Middle frontal gyrus (tissue), 1 donor: ENCODE data around the gene NUP93.
"Not testable (repeated sequence)": the region's sequence is repeated elsewhere in the genome, so short reads cannot be mapped to it uniquely, and the experiment has no call there.

Source experiments
- DNase-seq: peaks from one replicate; pipeline ENCODE4 v3.0.0-alpha.2; 2015; ENCODE audit warnings: low spot score; ENCODE audit errors: extremely low spot score

NUP93 gene

DNA sequence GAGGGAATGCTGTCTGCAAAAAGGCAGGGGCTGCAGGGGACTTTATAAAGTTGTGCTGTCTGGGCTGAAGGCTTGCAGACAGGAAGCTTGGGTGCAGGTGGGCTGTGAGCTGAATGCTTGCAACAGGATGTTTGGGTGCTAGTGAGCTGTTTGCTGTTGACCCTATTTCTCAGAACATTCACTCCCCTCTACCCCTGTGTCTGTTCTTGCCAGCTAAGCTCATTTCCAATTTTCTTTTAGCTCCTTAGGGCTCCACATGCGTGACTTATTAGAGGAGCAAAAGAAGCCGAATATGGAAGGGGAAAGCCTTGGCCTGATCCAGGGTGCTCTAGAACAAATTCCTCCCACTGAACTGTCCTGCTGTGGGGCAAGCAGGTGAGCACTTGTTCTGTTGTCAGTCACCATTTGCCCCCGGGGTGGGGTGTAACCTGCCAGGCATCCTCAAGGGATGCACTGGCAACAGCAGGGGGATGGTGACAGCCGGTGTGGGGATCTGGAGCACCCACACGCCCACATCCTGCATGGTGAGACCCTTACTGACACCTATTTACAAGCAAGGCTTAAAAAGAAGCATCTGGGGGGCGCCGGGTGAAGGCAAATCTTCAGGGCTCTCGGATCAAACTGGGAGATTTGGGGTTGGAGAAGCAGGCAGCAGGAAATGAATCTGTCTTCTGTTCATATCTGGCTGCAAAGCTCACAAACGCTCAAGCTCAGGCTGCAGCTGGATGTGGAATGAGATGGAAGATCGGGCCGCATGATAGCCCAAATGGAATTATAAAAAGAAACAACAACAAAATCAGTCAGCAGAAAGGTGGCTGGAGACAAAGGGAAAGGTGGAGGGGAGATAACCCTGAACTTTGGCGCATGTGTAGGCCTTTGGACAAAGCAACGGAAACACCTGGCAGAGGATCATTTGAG lies 21.1 kb upstream of the NUP93 start:
- no peak for DNase-seq

DNA sequence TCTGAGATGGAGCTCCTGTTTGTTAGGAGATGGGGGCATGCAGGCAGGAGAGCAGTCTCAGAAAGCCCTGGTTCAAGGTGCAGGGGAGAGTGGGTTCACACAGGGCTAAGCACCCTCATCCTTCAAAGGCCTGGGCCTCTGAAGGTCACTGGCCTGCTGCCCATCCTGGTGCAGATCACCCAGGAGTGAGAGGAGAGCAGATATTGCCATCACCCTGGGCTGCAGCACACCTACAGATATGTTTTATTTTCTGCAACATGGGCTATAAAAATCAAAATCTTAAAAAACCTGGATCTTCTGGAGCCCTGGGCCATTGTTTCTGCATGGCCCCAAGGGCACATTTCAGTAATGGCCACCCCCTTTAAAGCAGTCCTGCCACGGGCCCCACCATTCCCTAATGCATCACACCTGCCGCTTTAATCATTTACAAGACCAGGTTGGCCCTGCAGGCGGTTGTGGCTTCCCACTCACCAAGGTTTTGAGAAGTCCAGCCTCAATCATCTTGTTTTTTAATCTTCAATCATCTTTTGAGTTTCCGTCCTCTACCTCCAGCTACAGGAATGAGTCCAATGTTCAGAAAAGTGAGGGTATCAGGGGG lies 20.4 kb upstream of the NUP93 start:
- no peak for DNase-seq

DNA sequence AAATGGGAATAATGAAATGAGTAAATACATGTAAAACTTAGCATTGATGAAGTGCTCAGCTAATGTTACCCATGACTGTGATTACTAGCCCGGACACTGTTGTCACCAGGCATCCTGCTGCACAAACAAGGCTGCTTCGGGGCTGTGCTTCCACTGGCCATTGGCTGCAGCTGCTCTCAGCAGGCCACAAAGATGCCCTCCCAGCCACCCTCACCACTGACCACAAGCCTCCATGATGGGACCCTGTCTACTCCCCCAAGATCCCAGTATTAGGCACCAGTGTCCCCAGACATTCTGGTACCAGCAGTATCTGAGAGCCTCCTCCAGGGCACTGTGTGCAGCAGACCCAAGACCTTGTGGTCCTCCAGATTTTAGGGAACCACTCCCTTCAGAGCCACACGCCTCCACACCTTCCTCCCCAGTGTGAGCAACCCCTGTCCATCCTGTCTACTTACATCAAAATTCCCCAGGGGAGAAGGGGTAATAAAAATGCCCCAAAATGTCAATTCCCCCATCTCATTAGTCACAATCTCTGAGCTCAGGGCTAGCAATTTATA lies 19.7 kb upstream of the NUP93 start:
- no peak for DNase-seq

DNA sequence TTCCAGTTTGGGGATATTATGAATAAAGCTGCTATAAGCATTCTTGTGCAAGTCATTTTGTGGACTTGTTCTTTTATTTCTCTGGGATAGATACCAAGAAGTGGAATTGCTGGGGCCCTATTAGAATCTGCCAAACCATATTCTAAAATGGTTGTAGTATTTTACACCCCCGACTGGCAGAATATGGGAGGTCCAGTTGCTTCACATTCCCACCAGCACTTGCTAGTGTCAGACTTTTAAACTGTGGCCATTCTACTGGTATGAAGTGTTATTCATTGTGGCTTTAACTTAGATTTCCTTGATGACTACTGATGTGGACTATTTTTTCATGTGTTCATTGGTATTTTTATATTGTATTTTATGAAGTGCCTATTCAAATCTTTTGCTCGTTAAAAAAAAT lies 18.1 kb upstream of the NUP93 start:
- no peak for DNase-seq

DNA sequence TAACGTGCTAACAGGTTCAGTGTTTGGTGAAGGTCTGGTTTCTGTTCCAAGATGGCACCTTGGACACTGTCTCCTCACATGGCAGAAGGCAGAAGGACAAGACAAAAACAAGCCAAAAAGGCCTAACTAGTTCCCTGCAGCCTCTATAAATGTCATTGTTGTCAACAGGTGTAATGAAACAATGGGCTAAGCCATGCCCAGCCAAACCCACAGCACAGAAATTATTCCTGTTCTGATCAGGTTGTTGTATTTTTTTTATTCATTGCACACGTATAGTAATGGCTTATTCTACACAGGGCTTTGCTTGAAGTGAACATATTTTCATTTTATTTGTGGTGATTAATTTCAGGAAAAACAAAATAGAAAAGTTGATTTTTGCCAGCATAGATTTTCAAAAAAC lies 16.1 kb upstream of the NUP93 start:
- DNase-seq, result no peak

DNA sequence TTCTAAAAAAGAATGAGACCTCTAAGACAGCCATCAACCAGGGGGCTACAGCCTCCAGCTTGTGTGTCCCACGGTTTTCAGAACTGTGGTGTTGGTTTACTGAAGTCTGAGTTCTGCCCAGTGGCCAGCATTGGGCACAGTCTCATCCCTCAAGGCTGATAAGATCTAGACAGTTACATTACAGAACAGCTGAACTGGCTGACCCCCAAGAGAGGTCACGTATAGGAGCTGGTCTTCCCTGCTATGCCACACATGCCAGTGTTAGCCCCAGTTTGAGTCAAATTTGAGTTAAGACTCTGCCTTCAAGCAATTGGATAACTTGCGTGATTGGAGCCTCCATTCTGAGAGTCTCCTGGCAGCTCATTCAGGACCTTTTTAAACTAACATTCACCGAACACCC lies 14.8 kb upstream of the NUP93 start:
- no peak for DNase-seq

DNA sequence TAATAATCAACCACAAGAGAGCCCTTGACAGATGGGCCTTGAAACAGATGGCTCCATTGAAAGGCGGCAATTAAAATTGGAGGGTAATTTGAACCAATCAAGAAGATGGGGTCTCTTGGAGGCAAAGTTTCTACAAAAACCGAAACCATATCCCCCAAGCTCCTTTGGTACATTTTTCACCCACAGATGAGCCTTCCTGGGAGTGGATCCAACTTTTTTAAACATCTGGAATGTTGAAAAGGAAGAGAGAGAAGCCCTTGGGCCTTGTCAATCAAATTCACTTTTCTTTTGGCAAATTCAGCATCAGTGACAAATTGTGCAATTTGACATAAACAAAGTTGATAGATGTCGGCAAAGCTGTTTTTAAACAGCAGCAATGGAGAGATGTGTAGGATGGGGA lies 13.2 kb upstream of the NUP93 start:
- no peak for DNase-seq

DNA sequence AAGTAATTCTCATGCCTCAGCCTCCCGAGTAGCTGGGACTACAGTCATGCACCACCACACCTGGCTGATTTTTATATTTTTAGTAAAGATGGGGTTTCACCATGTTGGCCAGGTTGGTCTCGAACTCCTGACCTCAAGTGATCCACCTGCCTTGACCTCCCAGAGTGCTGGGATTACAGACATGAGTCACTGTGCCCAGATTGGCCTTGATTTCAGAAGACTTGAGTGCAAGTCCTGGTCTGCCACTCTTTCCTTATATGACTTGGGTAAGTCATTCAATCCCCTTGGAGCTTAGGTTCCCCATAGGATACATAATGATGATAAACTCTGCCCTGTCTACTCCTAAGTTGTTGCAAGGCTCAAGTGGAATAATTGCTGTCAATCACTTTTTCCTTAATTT lies 12.4 kb upstream of the NUP93 start:
- DNase-seq, result not testable (repeated sequence)

DNA sequence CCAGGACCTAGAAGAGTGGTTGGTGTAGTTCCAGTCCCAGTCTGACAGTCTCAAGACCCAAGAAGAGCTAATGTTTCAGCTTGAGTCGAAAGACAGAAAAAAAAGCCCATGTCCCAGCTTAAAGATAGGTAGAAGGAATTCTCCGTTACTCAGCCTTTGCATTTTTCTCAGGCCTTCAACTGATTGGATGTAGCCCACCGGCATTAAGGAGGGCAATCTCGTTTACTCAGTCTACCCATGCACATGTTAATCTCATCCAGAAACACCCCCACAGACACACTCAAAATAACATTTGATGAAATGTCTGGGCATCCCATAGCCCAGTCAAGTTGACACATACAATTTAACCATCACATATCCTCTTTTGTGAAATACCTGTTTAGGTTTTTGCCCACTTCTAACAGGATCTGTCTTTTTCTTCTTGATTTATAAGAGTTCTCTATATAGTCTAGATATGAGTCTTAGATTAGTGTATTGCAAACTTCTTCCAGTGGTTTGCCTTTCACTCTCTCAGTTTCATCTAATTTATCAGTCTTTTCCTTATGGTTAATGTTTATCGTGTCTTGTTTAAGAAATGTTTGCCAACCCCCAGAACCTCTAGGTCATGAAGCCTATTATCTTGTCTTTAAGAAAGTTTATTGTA lies 7.6 kb upstream of the NUP93 start:
- no peak for DNase-seq

DNA sequence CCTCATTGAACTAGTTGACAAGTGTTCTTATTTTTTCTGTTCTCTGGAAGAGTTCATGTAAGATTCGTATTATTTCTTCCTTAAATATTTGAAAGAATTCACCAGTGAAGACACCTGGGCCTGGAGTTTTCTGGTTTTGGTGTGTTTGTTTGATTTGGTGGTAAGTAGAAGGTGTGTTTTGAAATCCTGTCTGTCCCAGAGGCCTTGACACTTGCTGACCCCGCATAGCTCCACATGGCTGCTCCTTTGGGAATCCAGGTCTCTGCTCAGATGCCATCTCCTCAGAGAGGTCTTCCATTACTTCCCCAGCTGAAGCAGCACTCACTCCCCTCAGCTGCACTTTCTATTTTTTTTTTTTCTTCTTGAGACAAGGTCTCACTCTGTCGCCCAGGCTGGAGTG lies 5.7 kb upstream of the NUP93 start:
- DNase-seq, result no peak

DNA sequence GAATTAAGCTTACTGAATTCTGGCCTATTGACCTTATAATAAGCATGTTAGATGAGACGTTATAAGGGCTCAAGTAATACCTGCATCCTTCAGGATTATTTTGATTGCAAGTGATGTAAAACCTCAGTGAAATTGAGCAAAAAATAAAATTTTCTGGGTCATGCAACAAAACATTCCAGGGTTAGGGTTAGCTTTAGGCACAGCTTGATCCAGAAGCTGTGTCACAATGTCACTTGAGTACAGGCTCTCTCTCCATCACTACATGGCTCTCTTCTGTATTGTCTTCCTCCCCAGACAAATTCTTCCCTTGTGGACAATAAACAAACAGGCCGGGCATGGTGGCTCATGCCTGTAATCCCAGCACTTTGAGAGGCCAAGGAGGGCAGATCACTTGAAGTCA lies 3.6 kb upstream of the NUP93 start:
- DNase-seq, result no peak

DNA sequence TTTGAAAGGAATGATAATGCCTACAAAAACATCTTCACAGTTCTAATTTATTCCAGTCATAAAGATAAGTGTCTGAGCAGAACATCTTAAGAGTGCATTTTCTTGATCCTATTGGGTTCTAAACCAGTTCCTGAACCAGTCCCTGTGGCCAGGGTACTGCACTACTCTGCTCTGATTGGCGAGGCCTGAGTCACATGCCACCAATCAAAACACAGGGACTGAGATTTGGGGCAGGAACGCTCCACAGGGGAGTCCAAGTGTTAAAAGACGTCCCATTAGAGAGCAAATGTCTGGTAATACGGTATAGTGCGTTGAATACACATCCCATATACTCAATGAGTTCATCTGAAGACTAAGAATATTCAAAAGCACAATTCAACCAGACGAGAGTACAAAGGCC lies 3.0 kb upstream of the NUP93 start:
- DNase-seq, result no peak

DNA sequence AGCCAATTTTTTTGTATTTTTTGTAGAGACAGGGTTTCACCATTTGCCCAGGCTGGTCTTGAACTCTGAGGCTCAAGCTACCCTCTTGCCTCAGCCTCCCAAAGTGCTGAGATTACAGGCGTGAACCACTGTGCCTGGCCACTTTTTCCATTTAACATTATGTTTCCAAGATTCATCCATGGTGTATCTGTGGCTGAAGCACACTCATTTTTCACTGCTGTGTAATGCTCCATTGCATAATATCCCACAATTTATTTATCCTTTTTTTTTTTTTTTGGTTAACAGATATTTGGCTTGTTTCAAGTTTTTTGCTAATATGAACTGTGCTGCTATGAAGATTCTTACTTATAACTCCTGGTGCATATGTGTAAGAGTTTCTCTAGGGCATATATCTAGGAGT lies 1.9 kb upstream of the NUP93 start:
- DNase-seq, result no peak

DNA sequence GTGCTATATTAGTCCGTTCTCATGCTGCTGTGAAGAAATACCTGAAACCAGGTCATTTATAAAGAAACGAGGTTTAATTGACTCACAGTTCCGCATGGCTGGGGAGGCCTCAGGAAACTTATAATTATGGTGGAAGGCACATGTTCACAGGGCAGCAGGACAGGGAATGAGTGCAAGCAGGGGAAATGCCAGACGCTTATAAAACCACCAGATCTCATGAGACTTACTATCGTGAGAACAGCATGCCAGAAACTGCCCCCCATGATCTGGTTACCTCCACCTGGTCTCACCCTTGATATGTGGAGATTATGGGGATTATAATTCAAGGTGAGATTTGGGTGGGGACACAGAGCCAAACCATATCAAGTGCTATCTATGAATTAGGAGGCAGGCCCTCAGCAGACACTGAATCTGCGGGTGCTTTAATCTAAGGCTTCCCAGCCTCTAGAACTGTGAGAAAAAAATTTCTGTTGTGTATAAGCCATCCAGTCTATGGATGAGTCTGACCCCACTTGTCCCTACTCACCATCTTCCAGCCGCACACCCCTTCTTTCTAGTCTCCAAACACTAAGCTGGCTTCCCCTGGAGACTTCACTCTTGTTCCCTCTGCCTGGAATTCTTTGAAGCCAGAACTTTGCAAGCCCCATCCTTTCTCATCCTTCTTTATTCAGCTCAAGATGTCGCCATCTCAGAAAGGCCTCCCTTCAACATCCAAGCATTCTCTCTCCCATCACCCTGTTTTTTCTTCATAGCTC lies 772 bp upstream of the NUP93 start:
- DNase-seq, result no peak

DNA sequence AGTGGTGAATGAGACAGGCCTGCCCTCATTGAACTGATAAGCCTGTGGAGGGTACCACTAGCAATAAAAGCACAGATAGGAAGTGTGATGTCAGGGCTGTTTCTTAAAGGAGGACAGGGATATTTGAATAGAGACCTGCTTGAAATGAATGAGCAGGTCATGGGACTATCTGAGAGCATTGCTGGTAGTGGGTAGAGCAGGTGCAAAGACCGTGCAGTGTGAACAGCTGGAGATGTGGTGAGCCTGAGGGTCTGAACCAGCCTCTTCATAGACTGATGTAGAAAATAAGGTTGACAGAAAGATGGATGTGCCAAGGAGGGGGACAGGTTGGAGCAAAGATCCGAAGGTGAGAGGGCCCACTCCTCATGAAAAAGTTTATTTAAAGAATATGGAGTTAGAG lies 2.4 kb downstream of the NUP93 start:
- no peak for DNase-seq

DNA sequence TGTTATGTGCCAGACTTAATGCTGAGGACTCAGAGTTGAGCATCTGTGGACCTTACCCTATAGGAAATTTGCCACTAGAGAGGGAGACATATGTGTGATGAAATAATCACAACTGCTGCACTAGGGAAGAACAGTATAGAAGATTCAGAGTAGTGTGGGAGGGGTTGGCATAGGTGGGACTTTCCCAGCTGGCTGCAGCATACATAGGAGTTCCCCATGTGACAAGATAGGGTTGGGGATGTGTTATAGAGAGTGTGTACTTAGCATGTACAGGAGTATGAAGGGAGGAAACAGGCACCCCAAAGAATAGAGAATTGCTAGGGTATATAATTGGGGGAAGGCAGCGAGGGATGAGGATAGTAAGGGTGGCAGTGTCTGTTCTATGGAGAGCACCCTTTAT lies 2.9 kb downstream of the NUP93 start:
- no peak for DNase-seq

DNA sequence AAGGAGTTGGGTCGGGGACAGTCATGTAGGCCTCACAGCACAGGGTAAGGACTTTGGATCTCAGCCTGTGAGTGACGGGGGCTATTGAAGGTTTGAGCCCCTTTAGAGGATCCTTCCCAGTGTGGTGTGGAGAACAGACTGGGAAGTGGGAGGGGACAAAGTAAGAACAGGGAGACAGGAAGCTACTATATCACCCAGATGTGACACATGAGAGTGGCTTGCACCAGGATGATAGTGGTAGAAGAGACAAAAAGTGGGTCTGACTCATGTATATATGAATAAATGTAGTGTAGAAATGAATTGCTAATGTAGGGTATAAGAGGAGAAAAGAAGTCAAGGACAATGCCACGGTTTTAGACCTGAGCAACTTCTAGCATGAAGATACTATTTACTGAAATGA lies 4.5 kb downstream of the NUP93 start:
- no peak for DNase-seq

DNA sequence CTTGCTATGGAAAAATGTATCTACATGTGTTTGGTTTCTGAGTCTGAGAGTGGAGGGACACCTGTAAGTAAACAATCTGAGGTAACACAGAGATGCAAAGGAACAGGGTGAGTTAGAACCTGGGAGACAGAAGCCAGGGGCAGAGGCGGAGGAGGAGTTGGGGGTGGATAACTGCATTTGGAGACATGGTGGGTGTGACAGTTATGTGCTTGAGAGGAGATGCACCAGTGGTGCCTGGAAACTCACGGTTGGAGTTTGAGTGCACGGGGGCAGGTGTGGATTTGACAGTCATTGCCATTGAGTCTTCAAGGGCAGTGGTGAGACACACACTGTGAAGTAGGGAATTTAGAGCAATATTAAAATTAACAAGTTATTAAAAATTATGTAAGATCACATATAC lies 6.5 kb downstream of the NUP93 start:
- no peak for DNase-seq

DNA sequence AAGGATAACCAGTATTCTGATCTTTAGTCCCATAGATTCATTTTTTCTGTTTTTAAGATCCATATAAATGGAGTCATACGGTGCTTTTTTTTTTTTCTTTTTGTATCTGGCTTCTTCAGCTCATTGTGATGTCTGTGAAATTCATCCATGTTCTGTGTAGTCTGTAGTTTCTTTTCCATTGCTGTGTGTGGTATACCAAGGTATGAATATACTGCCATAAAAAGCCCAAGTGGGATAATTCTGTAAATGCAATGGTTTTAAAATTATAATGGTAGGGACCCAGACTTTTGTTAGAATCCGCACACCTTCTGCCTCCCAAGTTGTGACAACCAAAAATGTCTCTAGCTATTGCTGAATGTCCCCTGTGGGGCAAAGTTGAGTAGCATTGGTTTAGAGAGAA lies 7.6 kb downstream of the NUP93 start:
- DNase-seq, result no peak

DNA sequence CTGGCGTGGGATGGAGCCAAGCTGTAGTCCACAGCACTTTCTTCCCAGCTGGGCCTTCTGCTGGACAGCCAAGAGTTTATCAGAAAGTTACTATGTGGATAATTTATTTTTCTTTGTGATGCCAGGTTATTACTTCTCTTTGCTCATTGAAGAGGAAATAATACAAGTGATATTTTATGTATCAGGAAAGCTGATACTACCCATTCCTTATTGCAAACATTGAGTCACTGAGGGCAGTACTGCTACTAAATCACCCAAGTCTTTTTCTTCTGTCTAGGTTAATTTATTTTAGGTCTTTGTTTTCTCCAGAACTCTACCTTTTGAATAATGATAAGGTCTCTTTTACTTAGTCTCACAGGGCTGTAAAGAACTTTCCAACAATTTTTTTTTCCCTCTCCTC lies 8.3 kb downstream of the NUP93 start:
- no peak for DNase-seq

DNA sequence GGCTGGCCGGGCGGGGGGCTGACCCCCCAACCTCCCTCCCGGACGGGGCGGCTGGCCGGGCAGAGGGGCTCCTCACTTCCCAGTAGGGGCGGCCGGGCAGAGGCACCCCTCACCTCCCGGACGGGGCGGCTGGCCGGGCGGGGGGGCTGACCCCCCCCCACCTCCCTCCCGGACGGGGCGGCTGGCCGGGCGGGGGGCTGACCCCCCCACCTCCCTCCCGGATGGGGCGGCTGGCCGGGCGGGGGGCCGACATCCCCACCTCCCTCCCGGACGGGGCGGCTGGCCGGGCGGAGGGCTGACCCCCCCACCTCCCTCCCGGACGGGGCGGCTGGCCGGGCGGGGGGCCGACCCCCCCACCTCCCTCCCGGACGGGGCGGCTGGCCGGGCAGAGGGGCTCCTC lies 9.4 kb downstream of the NUP93 start:
- not testable (repeated sequence) for DNase-seq

DNA sequence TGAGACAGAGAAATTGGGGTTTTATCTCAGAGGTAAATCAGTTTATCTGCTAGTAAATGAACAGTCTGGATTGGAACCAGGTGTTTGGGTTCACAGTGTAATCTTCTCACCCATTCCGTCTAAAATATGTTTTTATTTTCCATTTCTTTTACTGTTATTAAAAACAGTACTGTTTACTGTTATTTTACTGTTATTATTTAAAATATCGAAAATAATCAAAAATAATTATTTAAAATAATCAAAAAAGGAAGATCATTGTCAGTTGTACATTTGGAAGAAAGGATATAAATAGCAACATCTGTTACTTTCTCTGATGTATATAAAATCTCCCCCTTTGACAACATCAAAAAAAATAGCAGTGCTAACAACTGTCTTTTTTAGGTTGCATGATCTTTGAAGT lies 11.5 kb downstream of the NUP93 start:
- DNase-seq, result no peak
